HEK293T (cell line): ENCODE measurements around the gene COPZ1.

Experiments used
- CTCF ChIA-PET: fragments of 350-600 bp; formaldehyde crosslinking; extraction: SDS; loops from one replicate; lab custom pipeline; 2021; ENCODE audit warnings: antibody characterized with exemption, inconsistent platforms; lab: Yijun Ruan, JAX
- POLR2A ChIA-PET: fragments of 350-600 bp; formaldehyde crosslinking; extraction: SDS; loops from one replicate; lab custom pipeline; 2020; ENCODE audit warnings: antibody characterized with exemption, inconsistent platforms; lab: Yijun Ruan, JAX
- DNase-seq: peaks from one replicate; pipeline ENCODE4 v3.0.0; 2012; ENCODE audit warnings: mixed read lengths; ENCODE audit errors: extremely low spot score
- ARNT ChIP-seq: fragments of 450-650 bp; IDR thresholded peaks from 2 replicates; pipeline ENCODE4 v1.6.1; 2017; ENCODE audit warnings: mild to moderate bottlenecking
- BHLHE40 ChIP-seq: fragments of 450-650 bp; IDR thresholded peaks from 2 replicates; pipeline ENCODE4 v1.6.1; 2016; ENCODE audit warnings: mild to moderate bottlenecking, moderate library complexity, borderline replicate concordance
- CTBP1 ChIP-seq: fragments of 450-650 bp; IDR thresholded peaks from 2 replicates; pipeline ENCODE4 v1.6.1; 2016; ENCODE audit warnings: borderline replicate concordance
- ELF4 ChIP-seq: fragments of 450-650 bp; IDR thresholded peaks from 2 replicates; pipeline ENCODE4 v1.6.1; 2017; ENCODE audit warnings: antibody characterized with exemption
- FOXA1 ChIP-seq: fragments of 450-650 bp; IDR thresholded peaks from 2 replicates; pipeline ENCODE4 v1.6.1; 2016; ENCODE audit warnings: mild to moderate bottlenecking
- FOXK2 ChIP-seq: fragments of 450-650 bp; IDR thresholded peaks from 2 replicates; pipeline ENCODE4 v1.6.1; 2016; ENCODE audit warnings: mild to moderate bottlenecking
- FOXM1 ChIP-seq: fragments of 450-650 bp; IDR thresholded peaks from 2 replicates; pipeline ENCODE4 v1.6.1; 2017; ENCODE audit warnings: mild to moderate bottlenecking, borderline replicate concordance
- HDGF ChIP-seq: fragments of 450-650 bp; IDR thresholded peaks from 2 replicates; pipeline ENCODE4 v1.6.1; 2017; ENCODE audit warnings: antibody characterized with exemption, borderline replicate concordance
- L3MBTL2 ChIP-seq: fragments of 450-650 bp; conservative IDR thresholded peaks from 2 replicates; pipeline ENCODE4 v1.6.1; 2016; ENCODE audit warnings: mild to moderate bottlenecking
- LEF1 ChIP-seq: fragments of 450-650 bp; IDR thresholded peaks from 2 replicates; pipeline ENCODE4 v1.6.1; 2017; ENCODE audit warnings: mild to moderate bottlenecking, borderline replicate concordance
- NFRKB ChIP-seq: fragments of 450-650 bp; IDR thresholded peaks from 2 replicates; pipeline ENCODE4 v1.6.1; 2016; ENCODE audit warnings: mild to moderate bottlenecking, moderate library complexity
- SP1 ChIP-seq: fragments of 450-650 bp; IDR thresholded peaks from 2 replicates; pipeline ENCODE4 v1.6.1; 2017
- SUZ12 ChIP-seq: fragments of 450-650 bp; IDR thresholded peaks from 2 replicates; pipeline ENCODE4 v1.6.1; 2016; ENCODE audit warnings: mild to moderate bottlenecking
- TARDBP ChIP-seq: fragments of 450-650 bp; IDR thresholded peaks from 2 replicates; pipeline ENCODE4 v1.6.1; 2016
- ZNF384 ChIP-seq: fragments of 450-650 bp; IDR thresholded peaks from 2 replicates; pipeline ENCODE4 v1.6.1; 2016
- TF ChIP-seq, protein P1 (sequence below): fragments of 450-650 bp; IDR thresholded peaks from 2 replicates; pipeline ENCODE4 v1.6.1; 2016

COPZ1 gene

DNA sequence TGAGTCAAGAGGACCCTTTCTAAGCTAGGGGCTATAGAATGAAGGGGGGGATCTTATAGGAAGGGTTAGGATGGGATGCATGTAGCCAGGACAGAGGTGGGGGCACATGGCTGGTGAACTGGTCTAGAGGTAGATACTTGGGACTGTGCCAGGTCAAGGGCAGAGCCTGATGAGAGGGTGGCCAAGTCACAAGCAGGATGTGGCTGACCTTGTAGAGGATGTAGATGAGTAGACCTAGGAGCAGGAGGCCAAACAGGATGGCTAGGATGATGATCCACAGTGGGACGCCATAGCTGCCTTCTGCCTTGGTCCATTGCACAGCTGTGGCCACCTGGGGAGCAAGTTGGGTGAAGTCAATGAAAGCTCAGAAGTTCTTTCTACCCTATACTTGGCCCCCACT is 72.2 kb downstream of the COPZ1 start:
- CTCF ChIA-PET = interaction anchor here (1.9 to 3.2 kb wide), 2 partner anchors 35 to 54 kb away, joined by 3 to 41 read pairs; no protein-coding TSS in a partner anchor
- POLR2A ChIA-PET = no interaction called here
- TF ChIP-seq BHLHE40 (no peak), FOXK2 (no peak), FOXA1 (no peak), HDGF (no peak), SP1 (no peak), L3MBTL2 (no peak), LEF1 (no peak), ZNF384 (no peak), CTBP1 (no peak), ELF4 (no peak), FOXM1 (no peak), SUZ12 (no peak), ARNT (no peak), NFRKB (no peak), TARDBP (no peak)
- TF ChIP-seq, protein P1, sequence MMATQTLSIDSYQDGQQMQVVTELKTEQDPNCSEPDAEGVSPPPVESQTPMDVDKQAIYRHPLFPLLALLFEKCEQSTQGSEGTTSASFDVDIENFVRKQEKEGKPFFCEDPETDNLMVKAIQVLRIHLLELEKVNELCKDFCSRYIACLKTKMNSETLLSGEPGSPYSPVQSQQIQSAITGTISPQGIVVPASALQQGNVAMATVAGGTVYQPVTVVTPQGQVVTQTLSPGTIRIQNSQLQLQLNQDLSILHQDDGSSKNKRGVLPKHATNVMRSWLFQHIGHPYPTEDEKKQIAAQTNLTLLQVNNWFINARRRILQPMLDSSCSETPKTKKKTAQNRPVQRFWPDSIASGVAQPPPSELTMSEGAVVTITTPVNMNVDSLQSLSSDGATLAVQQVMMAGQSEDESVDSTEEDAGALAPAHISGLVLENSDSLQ = no peak
- DNase-seq = no peak

DNA sequence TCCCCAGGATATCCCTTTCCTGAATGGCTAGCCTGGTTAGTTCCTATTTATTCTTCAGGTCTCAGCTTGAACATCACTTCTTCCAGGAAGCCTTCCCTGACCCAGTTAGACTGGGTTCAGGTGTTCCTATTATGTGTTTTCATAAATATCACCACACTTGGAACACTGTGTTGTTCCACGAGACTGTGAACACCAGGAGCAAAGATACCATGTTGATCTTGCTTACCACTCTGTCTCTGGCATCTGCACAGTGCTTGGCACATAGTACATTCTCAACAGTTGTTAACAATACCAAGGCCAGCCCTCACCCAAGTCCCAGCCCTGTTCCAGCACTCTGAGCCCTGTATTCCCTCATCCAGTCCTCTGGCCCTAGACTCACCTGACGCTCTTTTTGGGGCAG is 73.3 kb downstream of the COPZ1 start:
- ChIA-PET CTCF (interaction anchor here (0.6 to 3.4 kb wide), 4 partner anchors 14 to 40 kb away, joined by 3 to 121 read pairs (median 24); no protein-coding TSS in a partner anchor), POLR2A (no interaction called here)
- DNase-seq = no peak
- TF ChIP-seq, protein P1 = no peak
- TF ChIP-seq HDGF (no peak), NFRKB (no peak), ZNF384 (no peak), TARDBP (no peak), SP1 (no peak), CTBP1 (no peak), SUZ12 (no peak), ELF4 (no peak)

DNA sequence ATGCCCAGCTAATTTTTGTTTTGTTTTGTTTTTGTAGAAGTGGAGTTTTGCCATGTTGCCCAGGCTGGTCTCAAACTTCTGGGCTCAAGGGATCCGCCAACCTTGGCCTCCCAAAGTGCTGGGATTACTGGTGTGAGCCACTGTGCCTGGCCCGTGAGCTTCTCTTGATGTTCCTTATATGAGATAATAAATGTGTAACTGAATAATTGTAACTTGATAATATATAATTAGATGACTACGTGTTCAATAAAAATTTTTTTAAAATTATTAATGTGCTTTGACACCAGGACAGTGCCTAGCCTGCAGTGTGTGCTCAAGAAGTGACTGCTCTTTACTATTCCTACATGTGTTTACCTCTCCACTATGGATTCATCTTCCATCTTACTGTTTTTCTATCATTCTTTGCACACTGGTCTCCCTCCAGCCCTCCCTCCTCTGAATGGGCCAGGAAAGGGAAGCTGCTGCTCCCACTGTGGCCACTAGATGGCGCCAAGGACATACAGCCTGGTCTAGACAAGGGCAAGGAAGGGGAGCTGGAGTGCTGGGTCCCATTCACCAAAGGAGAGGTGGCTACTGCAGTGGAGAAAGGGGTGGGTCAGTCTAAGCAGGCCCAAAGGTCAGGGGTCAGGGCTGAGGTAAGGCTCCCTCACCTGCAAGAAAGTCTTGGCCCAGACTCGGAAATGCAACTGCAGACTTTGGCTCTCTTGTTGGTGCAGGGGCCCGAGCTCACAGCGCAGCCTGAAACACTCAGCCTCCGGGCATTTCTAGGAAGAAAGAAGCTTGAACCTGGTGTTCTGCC is 74.3 kb downstream of the COPZ1 start:
- POLR2A ChIA-PET = interaction anchor here (0.7 to 1.6 kb wide), 6 partner anchors 18 to 119 kb away, joined by 3 to 11 read pairs (median 4); partner anchors contain the start of genes CBX5 and HNRNPA1
- peak; percentile 91 for DNase-seq
- CTCF ChIA-PET = interaction anchor here (0.6 to 3.4 kb wide), 36 partner anchors 9 to 165 kb away, joined by 3 to 121 read pairs (median 6); partner anchors contain the start of genes COPZ1, ITGA5 and ZNF385A
- TF ChIP-seq NFRKB (no peak), ELF4 (no peak), TARDBP (no peak), FOXM1 (no peak), FOXK2 (no peak), BHLHE40 (no peak), SUZ12 (no peak), ARNT (no peak), HDGF (no peak)

DNA sequence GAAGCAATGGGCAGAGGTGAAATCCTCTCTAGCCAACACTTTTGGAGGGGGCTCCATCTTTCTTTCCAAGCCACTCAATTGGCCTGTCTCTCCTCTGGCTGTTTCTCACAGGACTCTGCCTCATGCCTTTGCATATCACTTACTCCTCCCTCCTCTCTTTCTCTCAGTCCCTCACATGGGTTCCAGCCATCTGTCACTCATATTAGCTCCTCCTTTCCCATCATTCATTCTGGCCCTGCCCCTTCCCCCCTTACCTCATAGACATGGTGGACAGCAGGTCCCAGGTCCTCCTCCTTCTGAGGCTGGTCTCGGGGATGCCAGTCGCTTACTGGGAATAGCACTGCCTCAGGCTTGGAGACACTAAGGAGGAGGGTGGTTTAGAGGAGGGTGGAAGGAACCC is 76.2 kb downstream of the COPZ1 start:
- ChIA-PET CTCF (interaction anchor here (0.7 to 3.4 kb wide), 2 partner anchors 37 to 827 kb away, joined by 4 to 121 read pairs; no protein-coding TSS in a partner anchor), POLR2A (interaction anchor here (1.2 kb wide), 2 partner anchors 11 to 47 kb away, joined by 3 read pairs; no protein-coding TSS in a partner anchor)
- DNase-seq = no peak
- TF ChIP-seq, protein P1 = peak; percentile 72
- TF ChIP-seq L3MBTL2 = no peak
